HEK293 (cell line): ENCODE results near the gene BCL6B.

Source experiments
- CTCF ChIA-PET: fragments of 350-600 bp; formaldehyde crosslinking; extraction: SDS; loops from one replicate; lab custom pipeline; 2021; ENCODE audit warnings: antibody characterized with exemption; lab: Yijun Ruan, JAX
- POLR2A ChIA-PET: fragments of 300-600 bp; formaldehyde crosslinking; extraction: SDS; loops from one replicate; lab custom pipeline; 2020; ENCODE audit warnings: antibody characterized with exemption, inconsistent platforms; lab: Yijun Ruan, JAX
- H3K27ac ChIP-seq: fragments of 200-500 bp; sonication (Bioruptor generic); 2 replicates; pipeline ENCODE4 v1.5.1; 2014; ENCODE audit warnings: low read depth, low read length, control low read depth, inconsistent platforms; ENCODE audit errors: extremely low read depth
- H3K36me3 ChIP-seq, 2 experiments: fragments of 200-500 bp in 1 of 2; sonication (Bioruptor generic) in 1 of 2; 1 replicate in 1 of 2; 2 replicates in 1 of 2; pipeline ENCODE4 v1.5.1; 2014 to 2017; ENCODE audit warnings: inconsistent platforms in 2 of 2, low read length in 2 of 2; ENCODE audit not compliant: control insufficient read depth in 2 of 2, insufficient read depth in 1 of 2
- H3K4me1 ChIP-seq: fragments of 200-500 bp; sonication (Bioruptor generic); 2 replicates; pipeline ENCODE4 v1.5.1; 2014; ENCODE audit warnings: mild to moderate bottlenecking, low read length, inconsistent platforms; ENCODE audit not compliant: control insufficient read depth, insufficient read depth
- H3K4me3 ChIP-seq: 2 replicates; pipeline ENCODE4 v1.5.1; 2011; ENCODE audit warnings: low read depth, mild to moderate bottlenecking, control low read depth, low read length, moderate library complexity
- H3K9me3 ChIP-seq: fragments of 200-500 bp; sonication (Bioruptor generic); 2 replicates; pipeline ENCODE4 v1.5.1; 2014; ENCODE audit warnings: low read depth, low read length, inconsistent platforms; ENCODE audit not compliant: control insufficient read depth, insufficient read depth
- BCL6B ChIP-seq: fragments of 450-650 bp; formaldehyde crosslinking; IDR thresholded peaks from 2 replicates; pipeline ENCODE4 v1.5.1; 2017; ENCODE audit warnings: missing biosample characterization, missing genetic modification characterization
- EGR2 ChIP-seq: fragments of 450-650 bp; formaldehyde crosslinking; IDR thresholded peaks from 2 replicates; pipeline ENCODE4 v1.5.1; 2016; ENCODE audit warnings: low read depth, missing biosample characterization, missing genetic modification characterization
- GLIS1 ChIP-seq: fragments of 450-650 bp; formaldehyde crosslinking; IDR thresholded peaks from 2 replicates; pipeline ENCODE4 v1.5.1; 2016; ENCODE audit warnings: missing biosample characterization, missing genetic modification characterization
- KLF8 ChIP-seq: fragments of 450-650 bp; formaldehyde crosslinking; IDR thresholded peaks from 2 replicates; pipeline ENCODE4 v1.5.1; 2016; ENCODE audit warnings: missing biosample characterization, missing genetic modification characterization
- RBAK ChIP-seq: fragments of 450-650 bp; formaldehyde crosslinking; IDR thresholded peaks from 2 replicates; pipeline ENCODE4 v1.5.1; 2016; ENCODE audit warnings: missing biosample characterization, missing genetic modification characterization
- SCRT2 ChIP-seq: fragments of 450-650 bp; formaldehyde crosslinking; IDR thresholded peaks from 2 replicates; pipeline ENCODE4 v1.5.1; 2016; ENCODE audit warnings: missing biosample characterization, missing genetic modification characterization
- SP2 ChIP-seq: fragments of 450-650 bp; formaldehyde crosslinking; IDR thresholded peaks from 2 replicates; pipeline ENCODE4 v1.5.1; 2016; ENCODE audit warnings: missing biosample characterization, missing genetic modification characterization
- SP3 ChIP-seq: fragments of 450-650 bp; formaldehyde crosslinking; IDR thresholded peaks from 2 replicates; pipeline ENCODE4 v1.5.1; 2016; ENCODE audit warnings: missing biosample characterization, missing genetic modification characterization
- ZFP41 ChIP-seq: fragments of 450-650 bp; formaldehyde crosslinking; IDR thresholded peaks from 2 replicates; pipeline ENCODE4 v1.5.1; 2016; ENCODE audit warnings: missing biosample characterization, missing genetic modification characterization, borderline replicate concordance
- ZNF184 ChIP-seq: fragments of 450-650 bp; IDR thresholded peaks from 2 replicates; pipeline ENCODE4 v1.5.1; 2018; ENCODE audit warnings: missing biosample characterization, mild to moderate bottlenecking, missing genetic modification characterization
- ZNF2 ChIP-seq: fragments of 450-650 bp; formaldehyde crosslinking; IDR thresholded peaks from 2 replicates; pipeline ENCODE4 v1.5.1; 2016; ENCODE audit warnings: missing biosample characterization, missing genetic modification characterization
- ZNF335 ChIP-seq: fragments of 450-650 bp; formaldehyde crosslinking; conservative IDR thresholded peaks from 2 replicates; pipeline ENCODE4 v1.5.1; 2016; ENCODE audit warnings: missing biosample characterization, missing genetic modification characterization
- ZNF350 ChIP-seq: fragments of 450-650 bp; formaldehyde crosslinking; IDR thresholded peaks from 2 replicates; pipeline ENCODE4 v1.5.0; 2017; ENCODE audit warnings: missing biosample characterization, mild to moderate bottlenecking, missing genetic modification characterization
- ZNF416 ChIP-seq: fragments of 450-650 bp; formaldehyde crosslinking; IDR thresholded peaks from 2 replicates; pipeline ENCODE4 v1.5.1; 2016; ENCODE audit warnings: missing biosample characterization, missing genetic modification characterization
- ZNF423 ChIP-seq: fragments of 450-650 bp; formaldehyde crosslinking; IDR thresholded peaks from 2 replicates; pipeline ENCODE4 v1.5.1; 2016; ENCODE audit warnings: missing biosample characterization, missing genetic modification characterization
- ZNF488 ChIP-seq: fragments of 450-650 bp; formaldehyde crosslinking; IDR thresholded peaks from 2 replicates; pipeline ENCODE4 v1.5.1; 2016; ENCODE audit warnings: missing biosample characterization, missing genetic modification characterization
- ZNF501 ChIP-seq: fragments of 450-650 bp; formaldehyde crosslinking; IDR thresholded peaks from 2 replicates; pipeline ENCODE4 v1.5.1; 2016; ENCODE audit warnings: missing biosample characterization, missing genetic modification characterization
- ZNF585B ChIP-seq: fragments of 450-650 bp; formaldehyde crosslinking; IDR thresholded peaks from 2 replicates; pipeline ENCODE4 v1.5.1; 2016; ENCODE audit warnings: missing biosample characterization, missing genetic modification characterization
- ZNF610 ChIP-seq: fragments of 450-650 bp; formaldehyde crosslinking; IDR thresholded peaks from 2 replicates; pipeline ENCODE4 v1.5.1; 2016; ENCODE audit warnings: missing biosample characterization, missing genetic modification characterization, borderline replicate concordance
- ZNF645 ChIP-seq: fragments of 450-650 bp; formaldehyde crosslinking; IDR thresholded peaks from 2 replicates; pipeline ENCODE4; 2016; ENCODE audit warnings: missing biosample characterization, missing genetic modification characterization
- ZNF660 ChIP-seq: fragments of 450-650 bp; IDR thresholded peaks from 2 replicates; pipeline ENCODE4 v1.5.1; 2018; ENCODE audit warnings: missing biosample characterization, mild to moderate bottlenecking, missing genetic modification characterization
- ZSCAN16 ChIP-seq: fragments of 450-650 bp; formaldehyde crosslinking; IDR thresholded peaks from 2 replicates; pipeline ENCODE4 v1.5.1; 2016; ENCODE audit warnings: missing biosample characterization, missing genetic modification characterization
- ZSCAN30 ChIP-seq: fragments of 450-650 bp; IDR thresholded peaks from 2 replicates; pipeline ENCODE4 v1.5.1; 2018; ENCODE audit warnings: missing biosample characterization, mild to moderate bottlenecking, missing genetic modification characterization, moderate library complexity
- TF ChIP-seq, protein P1 (sequence below): fragments of 450-650 bp; formaldehyde crosslinking; conservative IDR thresholded peaks from 2 replicates; pipeline ENCODE4 v1.5.1; 2016; ENCODE audit warnings: low read depth, missing biosample characterization, missing genetic modification characterization
- TF ChIP-seq, protein P2 (sequence below): fragments of 450-650 bp; formaldehyde crosslinking; IDR thresholded peaks from 2 replicates; pipeline ENCODE4 v1.5.1; 2016; ENCODE audit warnings: missing biosample characterization, missing genetic modification characterization

The BCL6B gene

DNA sequence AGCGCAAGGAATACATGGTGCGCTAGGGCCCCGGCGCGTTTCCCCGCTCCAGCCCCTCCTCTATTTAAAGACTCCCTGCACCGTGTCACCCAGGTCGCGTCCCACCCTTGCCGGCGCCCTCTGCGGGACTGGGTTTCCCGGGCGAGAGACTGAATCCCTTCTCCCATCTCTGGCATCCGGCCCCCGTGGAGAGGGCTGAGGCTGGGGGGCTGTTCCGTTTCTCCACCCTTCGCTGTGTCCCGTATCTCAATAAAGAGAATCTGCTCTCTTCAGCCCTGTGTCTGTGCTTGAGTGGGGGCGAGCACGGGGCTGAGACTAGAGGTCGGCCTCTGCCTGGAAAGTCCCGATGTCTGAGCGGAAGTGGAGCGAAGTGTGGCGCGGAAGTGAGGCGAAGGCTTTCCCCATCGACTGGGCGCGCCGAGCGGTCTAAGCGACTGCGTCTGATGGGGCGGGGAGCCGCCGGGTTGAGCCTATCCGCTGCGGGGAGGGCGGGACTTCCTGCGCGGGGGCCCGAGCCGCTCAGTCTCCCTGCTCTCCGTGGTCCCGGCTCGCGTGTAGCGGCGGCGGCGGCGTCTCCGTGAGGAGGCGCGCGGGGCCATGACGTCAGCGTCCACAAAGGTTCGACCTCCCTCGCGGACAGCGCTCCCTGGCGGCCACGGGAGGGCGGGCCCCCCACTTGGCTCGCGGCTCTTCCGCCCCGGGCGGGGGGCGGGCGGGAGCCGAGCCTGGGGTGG is 8.4 kb upstream of the BCL6B start (continued):
- TF ChIP-seq, protein P1, sequence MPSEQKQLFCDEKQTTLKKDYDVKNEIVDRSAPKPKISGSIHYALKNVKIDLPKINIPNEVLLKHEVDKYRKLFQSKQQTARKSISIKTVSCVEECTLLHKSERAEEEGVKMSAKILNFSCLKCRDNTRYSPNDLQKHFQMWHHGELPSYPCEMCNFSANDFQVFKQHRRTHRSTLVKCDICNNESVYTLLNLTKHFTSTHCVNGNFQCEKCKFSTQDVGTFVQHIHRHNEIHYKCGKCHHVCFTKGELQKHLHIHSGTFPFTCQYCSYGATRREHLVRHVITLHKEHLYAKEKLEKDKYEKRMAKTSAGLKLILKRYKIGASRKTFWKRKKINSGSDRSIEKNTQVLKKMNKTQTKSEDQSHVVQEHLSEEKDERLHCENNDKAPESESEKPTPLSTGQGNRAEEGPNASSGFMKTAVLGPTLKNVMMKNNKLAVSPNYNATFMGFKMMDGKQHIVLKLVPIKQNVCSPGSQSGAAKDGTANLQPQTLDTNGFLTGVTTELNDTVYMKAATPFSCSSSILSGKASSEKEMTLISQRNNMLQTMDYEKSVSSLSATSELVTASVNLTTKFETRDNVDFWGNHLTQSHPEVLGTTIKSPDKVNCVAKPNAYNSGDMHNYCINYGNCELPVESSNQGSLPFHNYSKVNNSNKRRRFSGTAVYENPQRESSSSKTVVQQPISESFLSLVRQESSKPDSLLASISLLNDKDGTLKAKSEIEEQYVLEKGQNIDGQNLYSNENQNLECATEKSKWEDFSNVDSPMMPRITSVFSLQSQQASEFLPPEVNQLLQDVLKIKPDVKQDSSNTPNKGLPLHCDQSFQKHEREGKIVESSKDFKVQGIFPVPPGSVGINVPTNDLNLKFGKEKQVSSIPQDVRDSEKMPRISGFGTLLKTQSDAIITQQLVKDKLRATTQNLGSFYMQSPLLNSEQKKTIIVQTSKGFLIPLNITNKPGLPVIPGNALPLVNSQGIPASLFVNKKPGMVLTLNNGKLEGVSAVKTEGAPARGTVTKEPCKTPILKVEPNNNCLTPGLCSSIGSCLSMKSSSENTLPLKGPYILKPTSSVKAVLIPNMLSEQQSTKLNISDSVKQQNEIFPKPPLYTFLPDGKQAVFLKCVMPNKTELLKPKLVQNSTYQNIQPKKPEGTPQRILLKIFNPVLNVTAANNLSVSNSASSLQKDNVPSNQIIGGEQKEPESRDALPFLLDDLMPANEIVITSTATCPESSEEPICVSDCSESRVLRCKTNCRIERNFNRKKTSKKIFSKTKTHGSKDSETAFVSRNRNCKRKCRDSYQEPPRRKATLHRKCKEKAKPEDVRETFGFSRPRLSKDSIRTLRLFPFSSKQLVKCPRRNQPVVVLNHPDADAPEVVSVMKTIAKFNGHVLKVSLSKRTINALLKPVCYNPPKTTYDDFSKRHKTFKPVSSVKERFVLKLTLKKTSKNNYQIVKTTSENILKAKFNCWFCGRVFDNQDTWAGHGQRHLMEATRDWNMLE (tag by site-specific recombination): no peak; the same call in 1 of the 2 replicates
- TF ChIP-seq ZNF184 (tag by site-specific recombination) (no peak), ZNF423 (tag by site-specific recombination) (peak; percentile 50; the same call in 1 of the 2 replicates), ZNF645 (no peak), ZNF585B (tag by site-specific recombination) (no peak), SP3 (peak; percentile 75)

DNA sequence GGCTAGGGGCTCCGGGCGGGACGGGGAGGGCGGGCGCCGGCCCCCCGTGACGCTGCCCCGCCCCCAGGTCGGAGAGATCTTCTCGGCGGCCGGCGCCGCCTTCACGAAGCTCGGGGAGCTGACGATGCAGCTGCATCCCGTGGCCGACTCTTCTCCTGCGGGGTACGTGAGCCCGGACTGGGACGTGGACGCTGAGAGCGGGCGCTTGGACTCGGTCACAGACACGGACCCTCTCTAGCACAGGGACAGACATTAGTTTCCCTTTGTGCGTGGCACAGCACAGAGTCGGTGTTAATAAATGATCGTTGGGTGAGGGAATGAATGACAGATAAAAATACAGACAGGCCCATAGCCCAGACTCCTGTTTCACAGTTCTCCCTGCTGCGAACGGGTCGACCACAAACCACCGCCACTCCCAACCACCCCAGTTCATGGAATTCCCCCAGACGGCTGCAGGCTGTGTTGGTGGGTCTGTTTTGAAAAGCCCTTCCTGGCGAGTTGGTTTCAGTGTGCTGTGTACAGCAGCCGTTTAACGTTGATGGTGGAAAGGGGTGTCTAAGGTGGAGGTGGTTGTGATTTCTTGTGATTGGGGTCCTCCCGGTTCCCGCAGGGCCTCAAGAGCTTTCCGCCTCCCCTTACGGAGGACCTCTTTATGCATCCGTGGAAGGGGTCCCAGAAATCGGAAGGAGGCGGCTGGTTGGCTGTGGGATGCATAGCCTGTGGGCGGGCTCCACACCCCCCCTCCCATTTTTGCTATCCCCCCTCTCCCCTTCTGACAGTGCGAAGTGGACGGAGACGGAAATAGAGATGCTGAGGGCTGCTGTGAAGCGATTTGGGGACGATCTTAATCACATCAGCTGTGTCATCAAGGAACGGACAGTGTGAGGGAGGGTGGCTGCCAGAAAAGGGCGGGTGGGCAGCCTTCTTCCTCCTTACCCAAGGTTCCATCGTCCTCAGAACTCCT is 7.6 kb upstream of the BCL6B start:
- Histone ChIP-seq H3K27ac (peak overlapping the region; percentile 99), H3K4me3 (peak overlapping the region; percentile 67), H3K4me1 (peaks cover 12% of the 10 kb centered on the region; the same call in 1 of the 2 replicates), H3K9me3 (no peaks in the 10 kb centered on the region), H3K36me3 (peaks cover 0 to 23% of the 10 kb centered on the region in 2 experiments; a peak in 1 of 3 replicates)
- CTCF ChIA-PET: interaction anchor here (1.7 to 3.7 kb wide), 4 partner anchors 12 to 349 kb away, joined by 5 to 14 read pairs (median 8); no protein-coding TSS in a partner anchor
- POLR2A ChIA-PET: interaction anchor here (1.0 kb wide), 3 partner anchors 10 to 105 kb away, joined by 4 to 5 read pairs (median 4); partner anchors contain the start of gene SLC16A13
- TF ChIP-seq ZNF488 (tag by site-specific recombination): no peak
- TF ChIP-seq ZFP41: no peak
- TF ChIP-seq ZNF350 (tag by site-specific recombination): no peak
- peak; percentile 19 for TF ChIP-seq SP2 (tag by site-specific recombination)
- no peak for TF ChIP-seq RBAK
- TF ChIP-seq ZNF335 (tag by site-specific recombination): peak; percentile 63
- no peak for TF ChIP-seq EGR2 (tag by site-specific recombination)
- no peak for TF ChIP-seq ZNF416 (tag by site-specific recombination)
- no peak for TF ChIP-seq SCRT2 (tag by site-specific recombination)
- TF ChIP-seq KLF8: peak; percentile 21; the same call in 1 of the 2 replicates
- TF ChIP-seq BCL6B: no peak
- no peak for TF ChIP-seq ZSCAN16 (tag by site-specific recombination)
- TF ChIP-seq, protein P2, sequence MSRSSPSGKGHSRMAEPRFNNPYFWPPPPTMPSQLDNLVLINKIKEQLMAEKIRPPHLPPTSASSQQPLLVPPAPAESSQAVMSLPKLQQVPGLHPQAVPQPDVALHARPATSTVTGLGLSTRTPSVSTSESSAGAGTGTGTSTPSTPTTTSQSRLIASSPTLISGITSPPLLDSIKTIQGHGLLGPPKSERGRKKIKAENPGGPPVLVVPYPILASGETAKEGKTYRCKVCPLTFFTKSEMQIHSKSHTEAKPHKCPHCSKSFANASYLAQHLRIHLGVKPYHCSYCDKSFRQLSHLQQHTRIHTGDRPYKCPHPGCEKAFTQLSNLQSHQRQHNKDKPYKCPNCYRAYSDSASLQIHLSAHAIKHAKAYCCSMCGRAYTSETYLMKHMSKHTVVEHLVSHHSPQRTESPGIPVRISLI: no peak
- no peak for TF ChIP-seq ZNF2 (tag by site-specific recombination)
- TF ChIP-seq ZNF660 (tag by site-specific recombination): 0 out of 2 replicates have a peak, but pooled peaks have one; percentile 43
- 0 out of 2 replicates have a peak, but pooled peaks have one; percentile 4 for TF ChIP-seq ZSCAN30
- peak; percentile 51 for TF ChIP-seq GLIS1 (tag by site-specific recombination)
- no peak for TF ChIP-seq ZNF610 (tag by site-specific recombination)
- no peak for TF ChIP-seq ZNF501 (tag by site-specific recombination)
